ENCODE data around the gene NRP1. TPM values are rescaled to one million over a fixed set of nuclear protein-coding genes. Genes with fewer than 3 reads are reported as not detected.

The NRP1 gene
- total and polyA plus RNA-seq, 2 of the 8 experiments (the other 6 are each of a cell fraction or from before 2014, with no cell fraction given), result 1.2 to 2.1 TPM

- TF ChIP-seq ZNF274 (IDR thresholded peaks at IDR 0.05; ENCODE audit: borderline replicate concordance, extremely low read depth, low read length) (no peak), CTCF (IDR thresholded peaks at IDR 0.05; ENCODE audit: control extremely low read depth in 1 of 3, insufficient read depth in 1 of 3, low read depth in 1 of 3, low read length in 3 of 3) (no peak)
Measured at GRCh38 chr10:33164060-33164709, 170.3 kb downstream of the NRP1 start (continued).
